Left colon (tissue), 2 donors: ENCODE data around the gene JADE1. TPM values are rescaled to one million over a fixed set of nuclear protein-coding genes. Genes with fewer than 3 reads are reported as not detected.

Experiments used
- ATAC-seq: fragments of 200-7000 bp; cut with Tn5 transposase; one replicate; pipeline ENCODE4 v1.9.1; 2020; ENCODE audit warnings: mild to moderate bottlenecking, moderate library complexity
- DNase-seq, 2 donors: peaks; one replicate each; pipeline ENCODE4 v3.0.0-alpha.2; 2020
- intact Hi-C, 2 donors: fragments of 100-400 bp; cut with DNase I in 1 of 2; cut with micrococcal nuclease in 1 of 2; formaldehyde crosslinking; loops; one replicate each; pipeline versions ENCODE4 v1.11.2 to v1.14.0; 2022; cut with DNase I, micrococcal nuclease
- long read RNA-seq: library from polyadenylated mRNA; unstranded; transcript quantifications from one replicate; pipeline ENCODE4 v2.0.0, GENCODE V29; 2021
- total RNA-seq, 2 donors: library from RNA; stranded (reverse); fragmentation: NEBNext Ultra II Directional; extraction: Animal tissue kit (Norgen Biotek cat#: 25700); gene quantifications; one replicate each; pipeline ENCODE4 v1.2.1, GENCODE V29; 2021
- donor health status: DM: no; HTN: no; CAD: no.
- donor health status: DM: yes; HTN: yes; CAD: no.

JADE1 gene
- total RNA-seq: 1 to 10 TPM; 5.4 to 8.4 TPM
- long read RNA-seq, full-length matches to known transcripts: 11 of 19 reads
- long read RNA-seq, partial matches to known transcripts: 4 of 19 reads
- long read RNA-seq, other reads (novel, unspliced or antisense): 4 of 19 reads

- ATAC-seq: peak; percentile 81
- intact Hi-C loops: loop anchor here in 1 of 2 donors (5.0 to 10.0 kb wide), 3 partner anchors 55 to 357 kb away; no protein-coding TSS in a partner anchor
- peak; percentile 92 to 95 for DNase-seq
These were observed at the start of gene JADE1 for GRCh38 chr4:128809477-128810330. JADE1 (plus strand) TSS chr4:128809700; CDS start chr4:128831759, 22,059 bp downstream.

GRCh38 chr4:128766781-128767180 lies 42.7 kb upstream of the JADE1 start:
- ATAC-seq: no peak
- intact Hi-C loops: no loop called here

GRCh38 chr4:128768373-128768996 lies 41.0 kb upstream of the JADE1 start:
- DNase-seq (no peak), ATAC-seq (no peak)
- intact Hi-C loops: no loop called here

More at GRCh38 chr4:128766781-128767180, 42.7 kb upstream of the JADE1 start:
- DNase-seq: no peak

- ATAC-seq (no peak), DNase-seq (no peak)
- intact Hi-C loops: no loop called here
These were observed 40.5 kb upstream of the JADE1 start for GRCh38 chr4:128769011-128769410.

GRCh38 chr4:128770807-128771206 lies 38.7 kb upstream of the JADE1 start:
- intact Hi-C loops: no loop called here
- DNase-seq: no peak
- no peak for ATAC-seq

GRCh38 chr4:128775477-128775876 lies 34.0 kb upstream of the JADE1 start:
- ATAC-seq (no peak), DNase-seq (no peak)
- intact Hi-C loops: no loop called here

- DNase-seq: no peak
- intact Hi-C loops: no loop called here
- ATAC-seq: no peak
These were observed 33.6 kb upstream of the JADE1 start for GRCh38 chr4:128775916-128776315.

GRCh38 chr4:128776794-128777216 lies 32.7 kb upstream of the JADE1 start:
- intact Hi-C loops: no loop called here
- DNase-seq (peak; percentile 29 to 55), ATAC-seq (no peak)

- intact Hi-C loops: no loop called here
- no peak for ATAC-seq
- DNase-seq: no peak
These were observed 28.8 kb upstream of the JADE1 start for GRCh38 chr4:128780688-128781087.

GRCh38 chr4:128782076-128782715 lies 27.3 kb upstream of the JADE1 start:
- ATAC-seq (peak; percentile 50), DNase-seq (peak in 1 of 2 donors; percentile 39)
- intact Hi-C loops: no loop called here

- ATAC-seq: no peak
- DNase-seq: no peak
- intact Hi-C loops: no loop called here
These were observed 26.5 kb upstream of the JADE1 start for GRCh38 chr4:128782875-128783614.

GRCh38 chr4:128787509-128788311 lies 21.8 kb upstream of the JADE1 start:
- intact Hi-C loops: no loop called here
- no peak for ATAC-seq
- no peak for DNase-seq

- ATAC-seq (no peak), DNase-seq (no peak)
- intact Hi-C loops: no loop called here
These were observed 15.4 kb upstream of the JADE1 start for GRCh38 chr4:128793859-128794672.

- ATAC-seq (no peak), DNase-seq (no peak)
- intact Hi-C loops: no loop called here
These were observed 12.6 kb upstream of the JADE1 start for GRCh38 chr4:128796934-128797333.

GRCh38 chr4:128800284-128800683 lies 9.2 kb upstream of the JADE1 start:
- ATAC-seq (peak; percentile 81), DNase-seq (no peak)
- intact Hi-C loops: loop anchor here in 1 of 2 donors (10.0 kb wide), 1 partner anchor 235 kb away; no protein-coding TSS in a partner anchor

- DNase-seq (no peak), ATAC-seq (no peak)
- intact Hi-C loops: loop anchor here in 1 of 2 donors (10.0 kb wide), 1 partner anchor 236 kb away; no protein-coding TSS in a partner anchor
These were observed 8.7 kb upstream of the JADE1 start for GRCh38 chr4:128800701-128801284.
